Measurements from ENCODE around the gene FLACC1.
A peak's percentile ranks its signal among the peaks of the same experiment; 100 is the strongest.

Gene FLACC1

GRCh38 chr2:201249889-201250288 is 107.3 kb downstream of the FLACC1 start:
- DNase-seq = no peak

- no peak for DNase-seq
Measured at GRCh38 chr2:201248288-201248844, 108.8 kb downstream of the FLACC1 start.

- no peak for DNase-seq
Measured at GRCh38 chr2:201246280-201246679, 110.9 kb downstream of the FLACC1 start.

GRCh38 chr2:201244829-201245228 is 112.3 kb downstream of the FLACC1 start:
- DNase-seq = no peak

- no peak for DNase-seq
Measured at GRCh38 chr2:201242571-201243277, 114.4 kb downstream of the FLACC1 start.

DNA sequence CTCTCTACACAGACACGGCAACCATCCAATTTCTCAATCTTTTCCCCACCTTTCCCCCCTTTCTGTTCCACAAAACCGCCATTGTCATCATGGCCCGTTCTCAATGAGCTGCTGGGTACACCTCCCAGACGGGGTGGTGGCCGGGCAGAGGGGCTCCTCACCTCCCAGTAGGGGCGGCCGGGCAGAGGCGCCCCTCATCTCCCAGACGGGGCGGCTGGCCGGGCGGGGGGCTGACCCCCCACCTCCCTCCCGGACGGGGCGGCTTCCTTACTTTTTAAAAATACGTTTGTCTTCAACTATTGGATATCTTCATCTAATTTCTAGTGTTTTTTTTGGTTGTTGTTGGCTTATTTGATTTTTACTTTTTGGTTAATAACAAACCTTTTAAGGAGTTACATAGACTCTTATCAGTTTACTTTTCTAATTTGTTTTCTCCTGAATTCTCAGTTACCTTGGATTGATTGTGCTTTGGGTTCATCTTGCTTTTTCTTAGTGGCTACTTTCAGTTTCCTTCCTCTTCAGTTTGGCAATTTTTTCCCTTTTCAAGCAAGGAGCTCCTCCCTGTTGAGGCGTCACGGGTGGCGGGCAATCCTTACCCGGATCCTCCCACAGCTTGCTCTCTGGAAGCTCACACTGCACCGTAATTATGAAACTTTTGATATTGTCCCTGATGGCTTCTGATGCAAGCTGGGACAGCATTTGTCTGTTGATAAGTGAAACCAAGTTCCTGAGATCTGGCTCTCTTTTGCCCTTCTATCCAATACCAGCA is 117.8 kb downstream of the FLACC1 start:
- peak; percentile 28 to 50 for DNase-seq
